Stomach (tissue), 9 donors: Measurements from ENCODE around the gene MUS81. TPM values are rescaled to one million over a fixed set of nuclear protein-coding genes. Genes with fewer than 3 reads are reported as not detected.
"Not testable (repeated sequence)": the region's sequence is repeated elsewhere in the genome, so short reads cannot be mapped to it uniquely, and the experiment has no call there.

ENCODE experiments used
- DNase-seq, 2 donors: peaks; one replicate each; pipeline versions ENCODE4 v3.0.0 to v3.0.0-alpha.2; 2013 to 2019
- H3K27ac ChIP-seq, 5 donors: fragments of 200-600 bp in 4 of 5; sonication (generic) in 4 of 5; one replicate each; pipeline ENCODE4 v1.5.1; 2013 to 2019; ENCODE audit warnings: mild to moderate bottlenecking in 1 of 5, moderate library complexity in 1 of 5
- H3K27me3 ChIP-seq, 3 donors: fragments of 200-600 bp; sonication (generic); one replicate each; pipeline ENCODE4 v1.5.1; 2017 to 2019; ENCODE audit warnings: mixed run types in 1 of 3
- H3K36me3 ChIP-seq, 4 donors: fragments of 200-600 bp; sonication (generic); 1 replicate in 3 of 4; 2 replicates in 1 of 4; pipeline ENCODE4 v1.5.1; 2016 to 2019
- H3K4me1 ChIP-seq, 4 donors: fragments of 200-600 bp; sonication (generic); one replicate each; pipeline ENCODE4 v1.5.1; 2016 to 2019
- H3K4me3 ChIP-seq, 4 donors: fragments of 200-600 bp; sonication (generic) in 3 of 4; one replicate each; pipeline ENCODE4 v1.5.1; 2016 to 2019; ENCODE audit warnings: mild to moderate bottlenecking in 1 of 4
- H3K9me3 ChIP-seq, 4 donors: fragments of 200-600 bp; sonication (generic); one replicate each; pipeline ENCODE4 v1.5.1; 2016 to 2019
- CTCF ChIP-seq, 7 experiments: fragments of 450-650 bp in 4 of 7; fragments of 200-600 bp in 3 of 7; sonication (generic) in 3 of 7; IDR thresholded peaks; one replicate each; pipeline ENCODE4 v1.5.1; 2016 to 2019; ENCODE audit warnings: antibody characterized with exemption in 7 of 7, control low read depth in 2 of 7, mild to moderate bottlenecking in 1 of 7
- EP300 ChIP-seq: sonication (generic); formaldehyde crosslinking; IDR thresholded peaks from one replicate; pipeline ENCODE4 v1.6.1; 2017; ENCODE audit warnings: antibody characterized with exemption
- POLR2A ChIP-seq, 4 donors: fragments of 450-650 bp; IDR thresholded peaks; one replicate each; pipeline ENCODE4 v1.6.1; 2016; ENCODE audit warnings: antibody characterized with exemption in 4 of 4, control low read depth in 2 of 4, mild to moderate bottlenecking in 1 of 4, moderate library complexity in 1 of 4
- POLR2AphosphoS5 ChIP-seq, 3 donors: sonication (generic); formaldehyde crosslinking; IDR thresholded peaks; one replicate each; pipeline ENCODE4 v1.6.1; 2016; ENCODE audit warnings: antibody characterized with exemption in 3 of 3
- WGBS, 5 donors: extraction: QIAGEN DNeasy Blood & Tissue Kit in 3 of 5; methylation state at CpG; one replicate each; pipeline versions ENCODE4 v1.1.5 to v1.1.7; 2013 to 2018; 5-methylcytosine and 5-hydroxymethylcytosine counted together
- intact Hi-C: fragments of 100-400 bp; cut with DNase I; formaldehyde crosslinking; loops from one replicate; pipeline ENCODE4 v1.15.1; 2023; ENCODE audit warnings: low total_unique reads
- polyA plus RNA-seq, 3 donors: library from polyadenylated mRNA; stranded (reverse); fragments of 200-250 nt; gene quantifications; one replicate each; pipeline ENCODE4 v1.2.3, GENCODE V29; 2013
- total RNA-seq, 5 donors: library from RNA; depleted of rRNA; stranded (reverse); fragments of >200 nt; gene quantifications; one replicate each; pipeline versions ENCODE4 v1.1.0 to v1.2.3, GENCODE V29; 2014 to 2016
- donor health status: healthy with polysubstance abuse.
- donor health status: Bipolar disorder and iron deficiency.
- donor health status: healthy.

MUS81 gene
- total and polyA plus RNA-seq, 8 donors, result 26.4 to 162 (median 48.8) TPM

GRCh38 chr11:65821107-65821506 is 39.1 kb upstream of the MUS81 start:
- 24 to 51% (median 32%) methylated on average over 8 of the region's 8 CpGs for WGBS, 5 donors
- no peaks in the 10 kb centered on the region for H3K9me3 ChIP-seq
- no peak for TF ChIP-seq CTCF (IDR thresholded peaks at IDR 0.05)
- TF ChIP-seq POLR2AphosphoS5 (IDR thresholded peaks at IDR 0.05), result no peak
- TF ChIP-seq EP300, result no peak
- no peak for TF ChIP-seq POLR2A (IDR thresholded peaks at IDR 0.05)
- H3K4me3 ChIP-seq, result no peak overlapping the region
- no peaks in the 10 kb centered on the region for H3K27me3 ChIP-seq
- peaks cover 9 to 37% (median 27%) of the 10 kb centered on the region in 4 donors for H3K4me1 ChIP-seq
- peak in 1 of 2 donors; percentile 31 for DNase-seq
- intact Hi-C loops, result no loop called here
- peak overlapping the region in 4 of 5 donors; percentile 3 to 54 (median 26) for H3K27ac ChIP-seq
- no peaks in the 10 kb centered on the region for H3K36me3 ChIP-seq

GRCh38 chr11:65822776-65823528 is 37.3 kb upstream of the MUS81 start:
- Histone ChIP-seq H3K9me3 (no peaks in the 10 kb centered on the region), H3K27ac (peak overlapping the region; percentile 14 to 49 (median 39)), H3K4me1 (peaks cover 5 to 24% (median 16%) of the 10 kb centered on the region in 4 donors), H3K27me3 (no peaks in the 10 kb centered on the region), H3K36me3 (no peaks in the 10 kb centered on the region), H3K4me3 (no peak overlapping the region)
- TF ChIP-seq POLR2A (IDR thresholded peaks at IDR 0.05), result no peak
- no peak for TF ChIP-seq POLR2AphosphoS5 (IDR thresholded peaks at IDR 0.05)
- no peak for TF ChIP-seq EP300
- no peak for TF ChIP-seq CTCF (IDR thresholded peaks at IDR 0.05)
- peak; percentile 39 to 79 for DNase-seq
- intact Hi-C loops, result no loop called here
- 32 to 58% (median 45%) methylated on average over 15 of the region's 15 CpGs for WGBS, 5 donors

DNA sequence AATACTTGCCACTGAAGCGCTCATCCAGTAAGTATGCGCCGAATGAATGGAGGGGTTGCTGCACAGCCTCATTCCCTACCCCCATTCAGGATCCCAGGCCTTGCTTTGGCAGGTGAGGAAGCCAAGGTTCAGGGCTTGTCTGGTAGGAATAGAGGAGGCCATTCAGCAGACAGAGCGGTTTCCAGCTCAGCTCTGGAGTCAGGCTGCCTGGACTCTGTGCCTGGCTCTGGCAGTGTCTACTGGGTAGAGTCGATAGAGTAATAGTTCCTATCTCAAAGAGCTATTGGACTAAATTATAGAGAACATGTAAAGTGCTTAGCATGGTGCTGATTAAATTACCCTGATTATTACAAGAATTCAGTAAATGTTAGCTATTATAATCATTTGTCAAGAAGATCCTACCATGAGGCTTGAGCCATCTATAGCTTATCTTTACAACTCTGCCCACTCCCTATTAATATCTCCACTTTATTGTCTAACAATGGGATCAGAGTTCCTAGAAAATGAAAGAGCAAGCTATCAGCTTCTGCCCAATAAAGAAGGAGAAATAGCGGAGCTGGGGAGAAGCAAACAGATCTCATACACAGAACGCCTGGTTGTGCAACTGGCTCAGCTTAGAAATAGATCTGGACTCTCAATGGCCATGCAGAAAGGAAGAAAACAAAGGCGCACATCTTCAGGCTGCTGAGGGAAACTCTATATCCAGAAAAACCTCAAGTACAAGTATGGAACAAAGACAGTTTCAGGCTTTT is 33.1 kb upstream of the MUS81 start:
- intact Hi-C loops, result no loop called here
- no peaks in the 10 kb centered on the region for H3K9me3 ChIP-seq
- H3K4me3 ChIP-seq, result no peak overlapping the region
- 56 to 70% (median 68%) methylated on average over 8 of the region's 8 CpGs for WGBS, 5 donors
- DNase-seq, result no peak
- no peaks in the 10 kb centered on the region for H3K36me3 ChIP-seq
- peaks cover 5 to 16% (median 7%) of the 10 kb centered on the region in 4 donors for H3K4me1 ChIP-seq
- TF ChIP-seq POLR2A (IDR thresholded peaks at IDR 0.05) (no peak), CTCF (IDR thresholded peaks at IDR 0.05) (no peak), POLR2AphosphoS5 (IDR thresholded peaks at IDR 0.05) (no peak), EP300 (no peak)
- H3K27me3 ChIP-seq, result no peaks in the 10 kb centered on the region
- H3K27ac ChIP-seq, result no peak overlapping the region

GRCh38 chr11:65829459-65829858 is 30.8 kb upstream of the MUS81 start:
- H3K4me3 ChIP-seq, result no peak overlapping the region
- no peak overlapping the region for H3K27ac ChIP-seq
- no peaks in the 10 kb centered on the region for H3K9me3 ChIP-seq
- intact Hi-C loops, result no loop called here
- peaks cover 15 to 18% (median 16%) of the 10 kb centered on the region in 4 donors for H3K4me1 ChIP-seq
- H3K27me3 ChIP-seq, result no peaks in the 10 kb centered on the region
- no peaks in the 10 kb centered on the region for H3K36me3 ChIP-seq
- 72 to 82% (median 79%) methylated on average over 4 of the region's 4 CpGs for WGBS, 5 donors
- DNase-seq, result no peak
- TF ChIP-seq POLR2A (IDR thresholded peaks at IDR 0.05) (no peak), POLR2AphosphoS5 (IDR thresholded peaks at IDR 0.05) (no peak), EP300 (no peak), CTCF (IDR thresholded peaks at IDR 0.05) (no peak)

DNA sequence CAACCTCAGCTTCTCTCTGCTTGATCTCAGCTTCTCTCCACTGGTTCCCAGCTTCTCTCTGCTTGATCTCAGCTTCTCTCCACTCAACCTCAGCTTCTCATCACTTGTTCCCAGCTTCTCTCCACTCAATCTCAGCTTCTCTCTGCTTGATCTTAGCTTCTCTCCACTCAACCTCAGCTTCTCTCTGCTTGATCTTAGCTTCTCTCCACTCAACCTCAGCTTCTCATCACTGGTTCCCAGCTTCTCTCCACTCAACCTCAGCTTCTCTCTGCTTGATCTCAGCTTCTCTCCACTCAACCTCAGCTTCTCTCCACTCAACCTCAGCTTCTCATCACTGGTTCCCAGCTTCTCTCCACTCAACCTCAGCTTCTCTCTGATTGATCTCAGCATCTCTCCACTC is 28.0 kb upstream of the MUS81 start:
- H3K27me3 ChIP-seq, H3K27ac ChIP-seq, H3K4me3 ChIP-seq, H3K36me3 ChIP-seq, DNase-seq, intact Hi-C loops, H3K9me3 ChIP-seq: not testable (repeated sequence)
- H3K4me1 ChIP-seq, result peaks cover 16 to 20% (median 19%) of the 10 kb centered on the region in 4 donors
